Endothelial cell (in vitro differentiated cells): ENCODE data around the gene LTBP4. TPM values are rescaled to one million over a fixed set of nuclear protein-coding genes. Genes with fewer than 3 reads are reported as not detected.
"Not testable (repeated sequence)": the region's sequence is repeated elsewhere in the genome, so short reads cannot be mapped to it uniquely, and the experiment has no call there.

Experiments
- DNase-seq: peaks from one replicate; pipeline ENCODE4 v3.0.0; 2021; ENCODE audit warnings: low spot score
- H3K27ac Mint-ChIP-seq: one replicate; pipeline ENCODE4 v1.8.0; 2021; ENCODE audit warnings: mixed read lengths, inconsistent platforms; ENCODE audit not compliant: unreplicated experiment
- H3K27me3 Mint-ChIP-seq: one replicate; pipeline ENCODE4 v1.8.0; 2021; ENCODE audit warnings: mild to moderate bottlenecking, moderate library complexity, mixed read lengths, inconsistent platforms; ENCODE audit not compliant: unreplicated experiment
- H3K36me3 Mint-ChIP-seq: one replicate; pipeline ENCODE4 v1.8.0; 2021; ENCODE audit warnings: mild to moderate bottlenecking, low read depth, mixed read lengths, inconsistent platforms; ENCODE audit not compliant: unreplicated experiment
- H3K4me1 Mint-ChIP-seq: one replicate; pipeline ENCODE4 v1.8.0; 2021; ENCODE audit warnings: mild to moderate bottlenecking, mixed read lengths, inconsistent platforms; ENCODE audit not compliant: unreplicated experiment
- H3K4me3 Mint-ChIP-seq: one replicate; pipeline ENCODE4 v1.8.0; 2021; ENCODE audit warnings: mild to moderate bottlenecking, mixed read lengths, inconsistent platforms; ENCODE audit not compliant: unreplicated experiment
- H3K9me3 Mint-ChIP-seq: one replicate; pipeline ENCODE4 v1.8.0; 2021; ENCODE audit warnings: mixed read lengths, inconsistent platforms; ENCODE audit not compliant: unreplicated experiment
- total RNA-seq: library from RNA; stranded (reverse); fragmentation: NEBNext Ultra II Directional; extraction: Animal tissue kit (Norgen Biotek cat#: 25700); gene quantifications from one replicate; pipeline ENCODE4 v1.2.1, GENCODE V29; 2021; ENCODE audit not compliant: unreplicated experiment
- TF ChIP-seq, protein P1 (sequence below): fragments of 200-600 bp; sonication (generic); IDR thresholded peaks from one replicate; pipeline ENCODE4 v1.5.0; 2021; ENCODE audit warnings: antibody characterized with exemption; ENCODE audit not compliant: unreplicated experiment

Gene LTBP4
- total RNA-seq, 1 donor from 2014 or later = 175 TPM

DNA sequence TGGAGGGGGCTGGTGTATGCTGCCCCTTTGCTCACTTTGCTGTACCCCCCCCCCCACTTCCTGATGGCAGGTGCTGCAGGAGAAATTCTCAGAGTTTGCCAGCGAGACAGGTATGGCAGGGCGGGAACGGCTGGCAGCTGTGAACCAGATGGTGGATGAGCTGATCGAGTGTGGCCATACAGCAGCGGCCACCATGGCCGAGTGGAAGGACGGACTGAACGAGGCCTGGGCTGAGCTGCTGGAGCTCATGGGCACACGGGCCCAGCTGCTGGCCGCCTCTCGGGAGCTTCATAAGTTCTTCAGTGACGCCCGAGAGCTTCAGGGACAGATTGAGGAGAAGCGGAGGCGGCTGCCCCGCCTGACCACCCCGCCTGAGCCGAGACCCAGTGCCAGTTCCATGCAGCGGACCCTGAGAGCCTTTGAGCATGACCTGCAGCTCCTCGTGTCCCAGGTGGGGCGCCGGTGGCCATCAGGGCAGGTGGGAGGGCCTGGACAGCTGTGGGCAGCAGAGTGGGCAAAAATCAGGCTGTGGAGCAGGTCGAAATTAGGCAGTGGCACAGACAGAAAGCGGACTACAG, 44.1 kb upstream of the LTBP4 start:
- peaks cover 3% of the 10 kb centered on the region for H3K36me3 Mint-ChIP-seq
- no peak overlapping the region for H3K27ac Mint-ChIP-seq
- TF ChIP-seq, protein P1, sequence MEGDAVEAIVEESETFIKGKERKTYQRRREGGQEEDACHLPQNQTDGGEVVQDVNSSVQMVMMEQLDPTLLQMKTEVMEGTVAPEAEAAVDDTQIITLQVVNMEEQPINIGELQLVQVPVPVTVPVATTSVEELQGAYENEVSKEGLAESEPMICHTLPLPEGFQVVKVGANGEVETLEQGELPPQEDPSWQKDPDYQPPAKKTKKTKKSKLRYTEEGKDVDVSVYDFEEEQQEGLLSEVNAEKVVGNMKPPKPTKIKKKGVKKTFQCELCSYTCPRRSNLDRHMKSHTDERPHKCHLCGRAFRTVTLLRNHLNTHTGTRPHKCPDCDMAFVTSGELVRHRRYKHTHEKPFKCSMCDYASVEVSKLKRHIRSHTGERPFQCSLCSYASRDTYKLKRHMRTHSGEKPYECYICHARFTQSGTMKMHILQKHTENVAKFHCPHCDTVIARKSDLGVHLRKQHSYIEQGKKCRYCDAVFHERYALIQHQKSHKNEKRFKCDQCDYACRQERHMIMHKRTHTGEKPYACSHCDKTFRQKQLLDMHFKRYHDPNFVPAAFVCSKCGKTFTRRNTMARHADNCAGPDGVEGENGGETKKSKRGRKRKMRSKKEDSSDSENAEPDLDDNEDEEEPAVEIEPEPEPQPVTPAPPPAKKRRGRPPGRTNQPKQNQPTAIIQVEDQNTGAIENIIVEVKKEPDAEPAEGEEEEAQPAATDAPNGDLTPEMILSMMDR = no peak
- H3K4me3 Mint-ChIP-seq = no peak overlapping the region
- DNase-seq = no peak
- H3K9me3 Mint-ChIP-seq = no peaks in the 10 kb centered on the region
- H3K27me3 Mint-ChIP-seq = peaks cover 23% of the 10 kb centered on the region
- no peaks in the 10 kb centered on the region for H3K4me1 Mint-ChIP-seq

DNA sequence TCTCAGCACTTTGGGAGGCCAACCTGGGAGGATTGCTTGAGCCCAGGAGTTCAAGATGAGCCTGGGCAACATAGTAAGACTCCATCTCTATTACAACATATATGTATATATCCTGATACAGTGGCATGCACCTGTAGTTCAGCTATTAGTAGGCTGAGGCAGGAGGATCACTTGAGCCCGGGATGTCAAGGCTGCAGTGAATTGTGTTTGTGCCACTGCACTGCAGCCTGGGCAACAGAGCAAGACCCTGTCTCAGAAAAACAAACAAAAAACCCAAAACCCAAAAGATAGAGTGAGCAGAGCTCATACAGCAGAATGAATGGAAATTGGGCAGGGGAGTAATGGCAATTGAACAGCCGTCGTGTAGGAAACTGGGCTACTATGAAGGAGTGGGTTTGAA, 41.8 kb upstream of the LTBP4 start:
- no peak overlapping the region for H3K27ac Mint-ChIP-seq
- H3K9me3 Mint-ChIP-seq = no peaks in the 10 kb centered on the region
- no peak for DNase-seq
- TF ChIP-seq, protein P1 = no peak
- H3K4me1 Mint-ChIP-seq = no peaks in the 10 kb centered on the region
- peaks cover 3% of the 10 kb centered on the region for H3K36me3 Mint-ChIP-seq
- H3K4me3 Mint-ChIP-seq = no peak overlapping the region
- peaks cover 18% of the 10 kb centered on the region for H3K27me3 Mint-ChIP-seq

DNA sequence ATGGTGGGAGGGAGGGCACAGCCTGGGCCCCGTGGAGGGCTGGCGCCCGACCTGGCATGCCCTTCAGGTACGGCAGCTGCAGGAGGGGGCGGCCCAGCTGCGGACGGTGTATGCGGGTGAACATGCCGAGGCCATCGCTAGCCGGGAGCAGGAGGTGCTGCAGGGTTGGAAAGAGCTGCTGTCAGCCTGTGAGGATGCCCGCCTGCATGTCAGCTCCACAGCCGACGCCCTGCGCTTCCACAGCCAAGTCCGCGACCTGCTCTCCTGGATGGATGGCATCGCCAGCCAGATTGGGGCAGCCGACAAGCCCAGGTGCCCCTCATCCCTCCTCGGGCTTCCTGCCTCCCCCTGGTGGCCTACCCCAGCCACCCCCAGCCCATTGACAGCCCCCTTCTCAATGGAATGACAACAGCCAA, 41.1 kb upstream of the LTBP4 start:
- Mint-ChIP-seq H3K27me3 (peaks cover 13% of the 10 kb centered on the region), H3K36me3 (no peaks in the 10 kb centered on the region), H3K9me3 (no peaks in the 10 kb centered on the region), H3K4me1 (no peaks in the 10 kb centered on the region), H3K4me3 (no peak overlapping the region), H3K27ac (no peak overlapping the region)
- DNase-seq = no peak
- TF ChIP-seq, protein P1 = no peak

DNA sequence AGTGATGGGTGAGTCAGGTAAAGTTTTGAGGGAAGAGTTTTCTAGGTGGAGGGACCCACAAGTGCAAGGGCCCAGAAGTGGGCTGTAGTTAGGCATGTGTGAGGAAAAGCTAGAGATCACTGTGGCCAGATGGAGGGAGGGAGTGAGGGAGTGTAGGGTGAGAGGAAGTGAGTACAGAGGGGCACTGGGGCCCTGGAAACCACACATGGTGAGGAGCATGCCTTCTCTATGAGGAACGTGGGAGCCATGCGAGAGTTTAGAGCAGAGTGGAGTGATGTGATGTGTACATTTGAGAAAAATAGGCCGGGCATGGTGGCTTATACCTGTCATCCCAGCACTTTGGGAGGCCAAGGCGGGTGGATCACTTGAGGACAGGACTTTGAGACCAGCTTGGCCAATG, 39.2 kb upstream of the LTBP4 start:
- Mint-ChIP-seq H3K9me3 (no peaks in the 10 kb centered on the region), H3K27ac (peak overlapping the region; percentile 12), H3K4me1 (no peaks in the 10 kb centered on the region), H3K27me3 (peaks cover 8% of the 10 kb centered on the region), H3K4me3 (no peak overlapping the region), H3K36me3 (no peaks in the 10 kb centered on the region)
- no peak for DNase-seq
- TF ChIP-seq, protein P1 = no peak

DNA sequence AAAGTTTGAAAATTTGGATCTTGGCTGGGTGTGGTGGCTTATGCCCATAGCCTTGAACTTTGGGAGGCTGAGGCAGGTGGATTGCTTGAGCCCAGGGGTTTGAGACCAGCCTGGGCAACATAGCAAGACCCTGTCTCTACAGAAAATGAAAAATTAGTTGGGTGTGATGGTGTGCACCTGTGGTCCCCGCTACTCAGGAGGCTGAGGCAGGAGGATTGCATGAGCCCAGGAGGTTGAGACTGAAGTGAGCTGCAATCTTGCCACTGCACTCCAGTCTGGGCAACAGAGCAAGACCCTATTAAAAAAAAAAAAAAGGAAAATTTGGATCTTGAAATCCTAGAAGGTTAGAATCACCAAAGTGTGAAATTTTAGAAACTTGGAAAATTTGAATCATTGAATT, 36.6 kb upstream of the LTBP4 start:
- not testable (repeated sequence) for H3K9me3 Mint-ChIP-seq, H3K4me3 Mint-ChIP-seq, H3K27ac Mint-ChIP-seq, H3K36me3 Mint-ChIP-seq, H3K4me1 Mint-ChIP-seq, DNase-seq
- H3K27me3 Mint-ChIP-seq = peaks cover 18% of the 10 kb centered on the region
